A673 (cell line): ENCODE measurements around the gene IGFALS. TPM values are rescaled to one million over a fixed set of nuclear protein-coding genes. Genes with fewer than 3 reads are reported as not detected.

Experiments
- BruUV-seq: library from RNA; stranded (reverse); fragments of 400-500 nt; replicated peaks from 2 replicates; lab custom pipeline; 2021; lab: Mats Ljungman, UMichigan
- CTCF ChIA-PET: fragments of 300-600 bp; sonication (Branson Sonifier 250); formaldehyde crosslinking; loops from one replicate; lab custom pipeline; 2022; ENCODE audit warnings: antibody characterized with exemption; lab: Charles Lee
- POLR2A ChIA-PET: fragments of 300-600 bp; sonication (Branson Sonifier 250); formaldehyde crosslinking; loops from one replicate; lab custom pipeline; 2022; ENCODE audit warnings: antibody characterized with exemption; ENCODE audit not compliant: low non-redundant PET; lab: Charles Lee
- DNase-seq: peaks from one replicate; pipeline ENCODE4 v3.0.0-alpha.2; 2015; ENCODE audit warnings: low spot score
- H3K27ac ChIP-seq: fragments of 200-600 bp; sonication (generic); 2 replicates; pipeline ENCODE4 v1.5.1; 2016; ENCODE audit warnings: mixed run types, low read depth, mild to moderate bottlenecking, mixed read lengths, antibody characterized with exemption, low read length; ENCODE audit not compliant: poor library complexity, severe bottlenecking
- H3K27me3 ChIP-seq: fragments of 200-600 bp; sonication (generic); replicated peaks from 2 replicates; pipeline ENCODE4 v1.6.1; 2017; ENCODE audit warnings: mixed run types, low read depth, mild to moderate bottlenecking, mixed read lengths, antibody characterized with exemption, low read length; ENCODE audit not compliant: insufficient read depth, poor library complexity
- H3K36me3 ChIP-seq: fragments of 200-600 bp; sonication (generic); 2 replicates; pipeline ENCODE4 v1.6.1; 2016; ENCODE audit warnings: mixed run types, mild to moderate bottlenecking, mixed read lengths, antibody characterized with exemption, low read length; ENCODE audit not compliant: insufficient read depth, poor library complexity, severe bottlenecking
- H3K4me1 ChIP-seq: fragments of 200-600 bp; sonication (generic); 2 replicates; pipeline ENCODE4 v1.6.1; 2017; ENCODE audit warnings: mixed run types, mild to moderate bottlenecking, mixed read lengths, antibody characterized with exemption, low read length; ENCODE audit not compliant: insufficient read depth, poor library complexity, severe bottlenecking
- H3K4me3 ChIP-seq: fragments of 200-600 bp; sonication (generic); 2 replicates; pipeline ENCODE4 v1.5.1; 2016; ENCODE audit warnings: low read depth, mixed run types, mild to moderate bottlenecking, mixed read lengths, low read length; ENCODE audit not compliant: poor library complexity, severe bottlenecking
- H3K9me3 ChIP-seq: fragments of 200-600 bp; sonication (generic); 2 replicates; pipeline ENCODE4 v1.6.1; 2016; ENCODE audit warnings: mixed run types, low read depth, mild to moderate bottlenecking, mixed read lengths, antibody characterized with exemption, low read length; ENCODE audit not compliant: poor library complexity, severe bottlenecking
- CTCF ChIP-seq: fragments of 300-800, 200-600 bp; sonication (generic); conservative IDR thresholded peaks from 2 replicates; pipeline ENCODE4 v1.5.1; 2017; ENCODE audit warnings: low read depth, mild to moderate bottlenecking, antibody characterized with exemption, low read length, moderate library complexity, mixed read lengths
- EZH2 ChIP-seq: fragments of 200-600 bp; sonication (generic); IDR thresholded peaks from 2 replicates; pipeline ENCODE4 v1.6.1; 2017; ENCODE audit warnings: borderline replicate concordance, low read depth, mild to moderate bottlenecking, mixed read lengths, antibody characterized with exemption, low read length; ENCODE audit not compliant: poor library complexity, severe bottlenecking
- intact Hi-C: fragments of 100-400 bp; cut with micrococcal nuclease; formaldehyde crosslinking; loops from one replicate; pipeline ENCODE4 v1.10.0; 2022; ENCODE audit not compliant: unreplicated experiment
- total RNA-seq: library from RNA; stranded (reverse); gene quantifications from 2 replicates; pipeline ENCODE4 v1.2.3, GENCODE V29; 2021

IGFALS gene
- total RNA-seq, 1 experiment from 2014 or later, result not detected

- intact Hi-C loops, result no loop called here
- no peak for TF ChIP-seq EZH2
- TF ChIP-seq CTCF, result no peak
- no peak for DNase-seq
- Histone ChIP-seq H3K36me3 (peaks cover 2% of the 10 kb centered on the region), H3K9me3 (peaks cover 6% of the 10 kb centered on the region), H3K4me1 (no peaks in the 10 kb centered on the region), H3K4me3 (no peak overlapping the region), H3K27ac (no peak overlapping the region), H3K27me3 (no peaks in the 10 kb centered on the region)
- no TSS peak for BruUV-seq
- POLR2A ChIA-PET, result no interaction called here
- CTCF ChIA-PET, result no interaction called here
Observed at GRCh38 chr16:1740781-1741490, 52.6 kb downstream of the IGFALS start.

Other genes with a start within 250 kb of the IGFALS start
- 21.8 and 34.6 TPM in 2 replicates for gene IFT140, start 181.6 kb downstream of the IGFALS start, total RNA-seq
- gene CRAMP1, start 181.3 kb downstream of the IGFALS start, total RNA-seq, result 33.0 and 38.4 TPM in 2 replicates
- 197 and 200 TPM in 2 replicates for gene JPT2, start 115.4 kb downstream of the IGFALS start, total RNA-seq
- 66.9 and 69.2 TPM in 2 replicates for gene MAPK8IP3, start 87.5 kb downstream of the IGFALS start, total RNA-seq
- gene NME3, start 22.2 kb downstream of the IGFALS start, total RNA-seq, result 35.3 and 40.8 TPM in 2 replicates
- gene EME2, start 20.9 kb downstream of the IGFALS start, total RNA-seq, result 19.5 and 19.9 TPM in 2 replicates
- gene MRPS34, start 20.6 kb downstream of the IGFALS start, total RNA-seq, result 247 and 250 TPM in 2 replicates
- gene SPSB3, start 11.1 kb downstream of the IGFALS start, total RNA-seq, result 15.0 and 20.8 TPM in 2 replicates
- 76.0 and 76.6 TPM in 2 replicates for gene NUBP2, start 10.7 kb downstream of the IGFALS start, total RNA-seq
- gene HAGH, start 33.1 kb upstream of the IGFALS start, total RNA-seq, result 14.4 and 23.4 TPM in 2 replicates
- 19.9 and 22.1 TPM in 2 replicates for gene FAHD1, start 33.5 kb upstream of the IGFALS start, total RNA-seq
- gene MEIOB, start 78.5 kb upstream of the IGFALS start, total RNA-seq, result 0.48 and 0.62 TPM in 2 replicates
- gene HS3ST6, start 124.7 kb upstream of the IGFALS start, total RNA-seq, result not detected in 2 replicates
- 17.7 and 23.4 TPM in 2 replicates for gene MSRB1, start 149.5 kb upstream of the IGFALS start, total RNA-seq
- not detected in 2 replicates for gene RPL3L, start 161.0 kb upstream of the IGFALS start, total RNA-seq
- gene NDUFB10, start 165.8 kb upstream of the IGFALS start, total RNA-seq, result 178 and 210 TPM in 2 replicates
- gene RPS2, start 171.1 kb upstream of the IGFALS start, total RNA-seq, result 3,326 and 3,385 TPM in 2 replicates
- gene RNF151, start 173.2 kb upstream of the IGFALS start, total RNA-seq, result not detected in 2 replicates
- gene TBL3, start 178.3 kb upstream of the IGFALS start, total RNA-seq, result 58.4 and 64.1 TPM in 2 replicates
- 0.90 and 1.2 TPM in 2 replicates for gene NOXO1, start 187.8 kb upstream of the IGFALS start, total RNA-seq
- gene GFER, start 190.5 kb upstream of the IGFALS start, total RNA-seq, result 26.2 and 27.4 TPM in 2 replicates
- gene SYNGR3, start 196.3 kb upstream of the IGFALS start, total RNA-seq, result 1.4 and 2.3 TPM in 2 replicates
- gene ZNF598, start 216.1 kb upstream of the IGFALS start, total RNA-seq, result 68.0 and 75.8 TPM in 2 replicates
- 96.5 and 105 TPM in 2 replicates for gene NPW, start 226.1 kb upstream of the IGFALS start, total RNA-seq
- 19.5 and 26.4 TPM in 2 replicates for gene NHERF2, start 233.2 kb upstream of the IGFALS start, total RNA-seq